GM20431 (cell line): ENCODE results near the gene BCL2L11.

Experiments used
- in situ Hi-C: fragments of 300-500 bp; cut with MseI, MboI; formaldehyde crosslinking; loops from one replicate; pipeline ENCODE4 v1.15.0; 2020; ENCODE audit warnings: low sequenced_read_pairs; ENCODE audit not compliant: unreplicated experiment

BCL2L11 gene

DNA sequence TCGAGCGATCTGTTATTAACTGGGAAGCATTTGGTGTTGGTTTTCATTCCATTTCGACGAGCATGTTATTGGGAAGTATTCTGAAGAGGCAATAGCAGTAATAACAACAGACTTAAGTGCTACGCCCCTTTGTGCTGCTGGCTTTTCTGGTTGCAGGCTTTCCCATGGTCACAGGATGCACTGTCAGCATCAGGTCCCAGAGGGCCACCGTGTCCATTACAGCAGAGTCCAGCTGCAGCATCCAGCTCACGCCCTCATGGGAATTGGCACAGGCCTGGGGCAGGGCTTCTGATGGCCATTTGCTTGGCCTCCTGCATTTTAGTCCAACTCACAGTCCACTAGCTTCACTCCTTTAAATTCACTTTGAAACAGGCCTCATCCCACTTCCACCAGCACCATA is 44.4 kb downstream of the BCL2L11 start:
- in situ Hi-C loops, result no loop called here

DNA sequence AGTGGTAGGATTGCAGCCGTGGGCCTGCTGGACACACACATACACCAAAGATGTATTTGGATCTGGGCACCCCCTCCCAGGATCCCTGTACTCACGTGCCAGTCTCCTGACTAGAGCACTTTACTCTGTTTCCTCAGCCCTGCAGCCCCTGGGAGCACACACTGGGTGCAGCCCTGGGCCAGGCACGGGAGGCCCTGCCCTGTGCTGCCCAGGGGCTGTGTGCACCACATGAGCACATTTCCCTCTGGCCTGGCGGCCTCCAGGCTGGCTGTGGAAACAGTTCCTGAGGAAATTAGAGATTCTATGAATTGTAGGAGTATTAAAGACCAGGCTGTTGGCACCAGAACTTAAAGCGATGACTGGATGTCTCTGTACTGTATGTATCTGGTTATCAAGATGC is 45.4 kb downstream of the BCL2L11 start:
- in situ Hi-C loops, result no loop called here

DNA sequence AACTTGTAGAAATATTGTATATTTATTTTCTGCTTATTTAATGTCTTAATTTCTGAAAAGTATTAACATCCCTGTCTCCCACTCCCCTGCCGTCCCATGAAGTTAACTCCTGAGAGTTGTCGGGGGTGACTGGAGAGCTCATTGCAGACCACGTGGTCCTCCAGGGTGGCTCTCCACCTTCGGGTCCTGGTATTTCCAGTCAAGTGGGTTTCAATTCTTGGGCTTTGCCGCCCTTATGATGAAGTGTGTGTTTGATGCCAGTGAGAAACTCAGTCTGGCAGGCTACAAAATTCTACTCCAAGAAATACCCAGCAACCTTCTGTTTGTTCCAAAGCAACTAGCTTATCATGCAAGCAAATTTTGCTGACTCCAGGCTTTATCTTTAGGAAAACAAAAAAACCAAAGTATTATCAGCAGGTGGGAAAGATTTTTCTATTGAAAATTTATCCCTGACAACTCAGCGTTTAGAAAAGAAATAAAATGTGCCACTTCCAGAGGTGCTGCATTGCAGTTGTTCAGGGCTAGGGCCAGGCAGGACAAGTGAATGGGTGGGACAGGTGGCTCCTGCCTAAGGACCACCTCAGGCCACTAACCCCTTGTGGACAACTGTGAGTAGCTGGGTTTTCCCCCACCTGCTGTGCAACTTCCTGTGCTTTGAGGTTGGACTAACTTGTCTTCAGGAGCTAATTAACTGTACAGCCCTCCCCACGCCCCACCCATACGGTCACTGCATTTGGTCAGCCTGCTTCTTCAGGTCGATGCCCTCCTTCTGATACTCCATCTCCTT is 46.6 kb downstream of the BCL2L11 start:
- in situ Hi-C loops, result no loop called here

DNA sequence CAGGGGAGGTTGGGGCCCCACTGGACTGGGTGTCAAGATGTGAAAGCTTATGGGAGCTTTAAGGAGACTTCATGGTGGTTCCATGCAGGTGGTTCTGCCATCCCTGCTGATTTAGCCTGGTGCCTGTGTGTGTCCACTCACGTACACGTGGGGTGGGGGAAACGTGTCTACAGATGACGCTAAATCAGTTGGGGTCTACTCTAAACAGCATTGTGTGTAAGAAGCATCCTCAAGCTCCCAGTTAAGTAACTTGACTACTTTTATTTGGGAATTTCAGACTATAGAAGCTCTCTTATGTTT is 47.1 kb downstream of the BCL2L11 start:
- in situ Hi-C loops, result no loop called here

DNA sequence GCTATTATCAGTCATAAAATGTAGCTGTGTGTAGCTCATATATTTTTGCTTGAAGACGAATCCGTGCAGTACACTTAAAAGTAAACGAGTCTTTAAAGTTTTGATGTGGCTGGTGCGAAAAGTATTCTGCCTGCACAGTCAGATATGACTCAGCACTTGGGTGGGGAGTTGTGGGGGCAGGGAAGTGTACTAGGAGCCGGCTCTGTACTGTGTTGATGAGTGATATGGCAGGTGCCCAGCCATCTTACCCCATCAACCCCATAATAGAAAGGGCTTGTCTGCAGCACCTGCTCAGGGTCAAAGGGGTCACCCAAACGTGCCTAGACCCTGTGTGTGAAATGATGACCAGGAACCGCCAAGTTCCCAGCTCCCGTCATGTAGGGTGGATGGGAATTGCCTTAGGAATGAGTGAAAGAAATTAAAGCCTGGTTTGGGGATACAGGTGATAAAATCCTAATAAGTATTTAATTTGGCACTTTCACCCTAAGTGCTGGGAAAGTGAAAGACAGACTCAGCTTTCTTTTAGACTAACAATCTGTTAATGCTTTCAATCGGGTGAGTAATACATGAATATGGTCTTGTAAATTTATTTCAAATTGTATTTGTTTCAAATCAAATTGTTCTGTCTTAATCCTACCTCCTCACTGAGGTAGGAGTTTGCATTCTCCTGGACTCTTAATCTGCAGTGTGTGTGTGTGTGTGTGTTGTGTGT is 48.0 kb downstream of the BCL2L11 start:
- in situ Hi-C loops, result no loop called here

DNA sequence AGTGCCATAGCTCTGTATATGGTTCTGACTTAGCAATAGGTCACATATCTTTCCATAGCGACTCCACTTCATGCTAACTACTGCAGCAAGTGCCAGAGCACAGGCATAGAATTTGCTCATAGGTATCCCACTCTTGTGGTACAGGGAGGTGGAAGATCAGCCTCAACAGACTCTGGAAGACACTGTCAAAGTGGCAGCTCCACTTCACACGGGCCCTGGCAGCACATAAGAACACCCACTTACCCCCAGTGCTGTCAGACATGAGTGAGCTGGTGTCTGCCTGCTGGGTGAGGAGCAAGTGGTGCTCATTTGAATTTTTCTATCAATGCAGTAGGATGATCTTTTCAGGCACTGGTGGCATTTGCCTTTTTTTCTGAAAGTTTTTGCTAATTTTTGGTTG is 48.6 kb downstream of the BCL2L11 start:
- in situ Hi-C loops, result no loop called here

DNA sequence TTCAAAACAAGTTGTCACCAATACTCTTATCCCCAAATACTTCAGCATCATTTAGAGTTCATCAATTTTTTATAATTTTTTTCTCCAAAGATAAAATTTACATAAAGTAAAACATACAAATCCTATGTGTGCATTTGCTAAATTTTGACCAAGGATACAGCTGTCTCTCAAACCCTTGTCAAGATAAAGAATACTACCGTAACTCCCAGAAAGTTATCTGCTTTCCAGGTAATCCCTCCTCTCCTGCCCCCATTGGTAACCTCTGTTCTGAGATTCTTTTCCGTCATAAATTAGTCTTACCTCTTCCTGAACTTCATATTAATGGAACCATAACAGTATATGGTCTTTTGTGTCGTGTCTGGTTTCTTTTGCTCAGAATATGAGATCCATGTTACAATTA is 49.2 kb downstream of the BCL2L11 start:
- in situ Hi-C loops, result no loop called here

DNA sequence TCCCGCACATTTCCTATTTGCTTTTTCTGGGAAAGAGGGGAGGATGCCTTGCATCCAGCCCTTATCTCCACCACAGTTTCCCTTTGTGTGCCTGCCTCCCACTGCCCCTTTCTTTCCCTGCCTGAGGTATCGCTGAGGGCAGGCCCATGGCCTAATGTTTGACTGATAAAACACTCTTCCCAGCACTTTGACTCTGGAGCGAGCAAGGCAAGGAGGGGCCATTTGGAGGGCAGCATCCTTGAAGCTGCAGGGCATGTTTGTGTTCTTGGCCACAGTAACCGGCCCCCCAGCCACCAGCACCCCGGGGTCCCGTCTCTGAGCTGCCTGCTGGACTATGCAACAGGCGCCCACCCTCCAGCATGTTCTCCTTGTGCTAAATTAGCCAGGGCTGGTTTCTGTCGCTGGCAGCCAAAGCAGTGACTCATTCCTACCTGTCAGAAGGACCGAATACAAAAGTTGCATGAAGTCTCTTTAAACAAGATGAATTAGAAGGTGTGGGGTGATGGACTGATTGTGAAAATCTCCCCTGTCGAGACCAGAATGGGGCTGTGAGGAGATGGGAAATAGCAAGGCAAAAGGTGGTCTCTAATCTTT is 50.7 kb downstream of the BCL2L11 start:
- in situ Hi-C loops, result no loop called here

DNA sequence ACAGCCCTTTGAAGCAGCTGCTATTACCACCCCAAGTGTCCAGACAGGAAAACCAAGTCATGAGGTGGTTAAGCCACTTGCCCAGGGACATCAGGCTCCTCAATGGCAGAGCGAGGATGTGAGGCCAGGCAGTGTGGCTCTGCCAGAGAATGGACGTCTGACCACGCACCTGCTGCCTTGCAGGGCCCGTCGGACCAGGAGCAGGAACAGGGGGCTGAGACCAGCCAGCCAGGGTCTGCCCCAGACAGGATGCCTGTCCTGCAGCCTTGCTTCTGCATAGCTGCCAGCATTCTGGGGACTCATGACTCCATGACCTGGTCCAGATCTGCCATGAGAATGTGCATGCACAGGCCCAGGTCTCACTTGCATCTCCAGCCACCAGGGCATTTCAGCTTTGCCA is 52.0 kb downstream of the BCL2L11 start:
- in situ Hi-C loops, result no loop called here

DNA sequence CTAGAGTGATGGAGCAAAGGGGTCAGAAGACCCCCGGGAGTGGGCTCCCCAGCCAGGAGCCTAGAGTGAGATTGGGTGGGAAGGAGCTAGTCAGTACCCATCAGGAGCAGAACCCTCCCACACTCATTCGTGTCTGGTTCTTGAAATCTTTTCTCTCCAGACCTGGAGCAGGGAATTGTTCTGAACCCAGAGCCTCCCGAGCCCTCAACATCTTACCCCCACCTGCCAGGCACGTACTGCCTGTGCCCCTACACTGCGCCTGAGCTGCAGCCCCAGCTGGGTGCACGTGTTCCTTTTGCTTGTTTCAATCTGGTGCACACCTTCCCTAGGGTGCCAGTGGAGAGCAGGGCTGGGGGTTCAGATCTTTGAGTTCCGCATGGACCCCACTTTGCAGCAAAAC is 52.6 kb downstream of the BCL2L11 start:
- in situ Hi-C loops, result no loop called here

DNA sequence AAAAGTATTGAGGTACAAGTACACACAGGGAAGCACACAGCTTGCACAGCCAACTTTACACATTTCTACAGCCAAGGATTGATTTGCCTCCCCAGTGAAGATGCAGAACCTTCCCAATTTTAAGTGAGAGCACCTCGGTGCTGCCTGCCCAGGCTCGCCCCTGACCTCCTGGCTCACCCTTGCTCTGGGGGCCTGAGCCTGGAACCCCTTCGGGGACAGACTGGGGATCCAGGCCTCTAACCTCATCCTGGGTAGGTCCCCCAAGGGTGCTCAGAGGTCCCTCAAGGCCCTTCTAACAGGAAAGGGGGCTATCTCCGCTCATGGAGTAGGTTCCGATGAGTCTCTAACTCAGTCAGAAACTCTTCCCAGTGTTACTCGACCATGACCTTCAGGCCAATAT is 53.1 kb downstream of the BCL2L11 start:
- in situ Hi-C loops, result no loop called here

DNA sequence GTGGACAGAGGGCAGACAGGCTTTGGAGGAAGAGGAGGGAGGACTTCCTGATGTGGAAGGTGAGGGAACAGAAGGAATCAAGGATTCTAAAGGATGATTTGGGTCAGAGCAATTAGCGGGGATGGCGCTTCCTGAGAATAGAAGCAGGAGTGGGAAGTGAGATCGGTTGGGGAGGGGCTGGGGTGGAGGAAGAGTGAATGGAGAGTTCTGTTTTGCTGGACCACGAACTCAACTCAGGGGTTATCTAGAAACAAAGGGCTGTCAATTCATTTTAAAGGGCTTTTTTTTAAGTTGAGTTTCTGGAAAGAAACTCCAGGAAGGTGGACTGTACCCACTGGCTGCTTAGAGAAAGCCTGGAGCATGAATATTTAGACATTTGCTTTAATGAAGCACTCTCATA is 54.9 kb downstream of the BCL2L11 start:
- in situ Hi-C loops, result no loop called here

DNA sequence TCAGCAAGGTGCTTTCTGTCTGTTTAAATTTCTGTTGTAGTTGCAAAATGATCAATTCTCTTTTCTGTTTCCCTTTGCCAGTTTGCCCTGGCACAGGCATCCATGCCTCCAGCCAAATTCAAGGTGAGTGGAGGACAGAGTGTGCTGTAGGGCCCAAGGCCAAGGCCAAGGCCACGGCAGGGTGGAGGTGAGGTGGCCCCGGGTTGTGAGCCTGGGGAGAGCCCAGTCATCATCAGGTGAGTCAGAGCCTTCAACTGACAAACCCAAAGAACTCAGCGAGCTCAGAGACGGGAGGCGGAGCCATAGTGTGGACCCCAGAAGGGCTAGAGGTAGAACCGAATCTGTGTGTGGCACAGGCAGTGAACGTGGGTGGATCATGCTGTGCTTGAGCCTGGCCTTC is 55.7 kb downstream of the BCL2L11 start:
- in situ Hi-C loops, result no loop called here

DNA sequence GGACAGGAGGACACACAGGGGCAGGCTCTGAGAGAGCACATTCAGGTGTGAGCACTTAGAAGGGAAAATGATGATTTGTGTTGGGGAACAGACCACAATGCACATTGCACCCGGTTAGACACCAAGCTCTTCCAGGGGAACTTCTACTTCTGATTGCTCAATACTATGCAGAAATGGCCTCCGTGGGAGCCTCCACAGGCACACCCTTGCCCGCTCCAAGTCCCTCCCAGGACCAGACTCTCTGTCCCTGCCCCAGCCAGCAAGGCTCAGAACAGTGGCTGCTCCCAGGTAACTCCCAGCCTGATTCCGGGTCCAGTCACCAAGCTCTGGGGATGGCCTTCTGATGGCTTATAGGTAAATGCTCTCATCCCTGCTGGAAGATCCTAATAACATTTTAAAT is 56.2 kb downstream of the BCL2L11 start:
- in situ Hi-C loops, result no loop called here

DNA sequence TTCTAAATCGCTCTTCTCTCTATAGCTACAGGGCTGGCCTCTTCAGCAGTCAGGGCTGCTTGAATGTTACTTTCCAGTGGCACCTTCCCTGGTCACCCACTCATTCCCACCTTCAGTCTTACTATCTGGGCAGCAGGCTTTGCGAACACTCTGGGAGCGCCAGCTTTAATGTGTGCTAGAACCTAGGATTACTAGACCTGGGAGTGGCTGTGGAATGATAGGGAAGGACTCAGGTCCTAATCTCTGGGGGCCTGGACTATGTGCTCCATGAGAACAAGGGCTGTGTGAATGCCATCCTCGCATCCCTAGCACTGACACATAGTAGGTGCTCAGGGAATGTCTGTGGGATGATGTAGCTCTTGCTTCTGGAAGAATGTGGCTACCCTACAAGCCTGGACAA is 57.6 kb downstream of the BCL2L11 start:
- in situ Hi-C loops, result no loop called here

DNA sequence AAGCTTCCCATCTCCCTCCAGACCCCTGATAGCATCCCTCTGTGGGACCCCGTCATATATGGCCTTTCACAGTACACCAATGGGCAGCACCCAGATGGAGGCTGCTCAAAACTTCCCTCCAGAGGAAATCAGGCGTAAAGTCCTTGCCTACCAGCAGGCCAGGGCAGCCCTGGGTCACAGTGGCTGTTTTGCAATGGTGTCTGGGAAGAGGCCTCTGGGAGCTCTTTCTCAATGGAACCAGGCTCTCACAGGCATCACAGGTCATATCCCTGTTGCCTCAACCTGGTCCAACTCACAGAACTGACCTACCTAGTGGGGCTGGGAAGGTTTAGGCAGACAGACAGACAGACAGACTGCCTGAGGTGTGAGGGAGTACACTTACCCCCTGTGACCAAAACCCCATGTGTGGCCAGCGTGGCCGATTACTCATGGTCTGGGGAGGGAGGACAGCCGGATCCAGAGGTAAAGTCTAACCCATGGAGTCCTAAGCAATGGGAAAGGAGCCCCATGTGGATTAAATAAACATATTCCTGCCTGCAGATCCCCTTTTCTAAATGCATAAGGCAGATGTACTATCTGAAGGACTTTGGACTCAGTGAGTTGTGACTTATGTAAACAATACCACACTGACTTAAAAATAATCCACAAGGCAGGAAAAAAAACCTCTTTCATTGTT is 58.2 kb downstream of the BCL2L11 start:
- in situ Hi-C loops, result no loop called here

DNA sequence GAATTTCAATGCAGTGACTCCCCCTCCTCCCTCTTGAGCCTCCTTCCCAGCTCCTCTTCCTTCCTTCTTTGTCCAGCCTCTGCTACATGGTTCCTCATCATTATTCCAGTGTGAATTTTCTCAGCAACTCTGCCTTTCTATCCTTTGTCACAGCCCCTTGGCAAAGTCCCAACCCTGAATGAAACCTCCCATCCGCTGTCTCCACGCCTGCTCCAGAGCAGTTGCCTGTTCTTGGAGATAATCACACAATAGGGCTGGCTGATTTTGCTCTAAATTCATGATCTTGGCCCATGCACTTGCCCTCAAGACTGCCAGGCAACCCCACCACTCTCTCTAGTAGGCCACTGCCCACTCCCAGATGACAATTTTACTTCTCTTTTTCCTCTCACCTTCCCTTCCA is 61.4 kb downstream of the BCL2L11 start:
- in situ Hi-C loops, result no loop called here

DNA sequence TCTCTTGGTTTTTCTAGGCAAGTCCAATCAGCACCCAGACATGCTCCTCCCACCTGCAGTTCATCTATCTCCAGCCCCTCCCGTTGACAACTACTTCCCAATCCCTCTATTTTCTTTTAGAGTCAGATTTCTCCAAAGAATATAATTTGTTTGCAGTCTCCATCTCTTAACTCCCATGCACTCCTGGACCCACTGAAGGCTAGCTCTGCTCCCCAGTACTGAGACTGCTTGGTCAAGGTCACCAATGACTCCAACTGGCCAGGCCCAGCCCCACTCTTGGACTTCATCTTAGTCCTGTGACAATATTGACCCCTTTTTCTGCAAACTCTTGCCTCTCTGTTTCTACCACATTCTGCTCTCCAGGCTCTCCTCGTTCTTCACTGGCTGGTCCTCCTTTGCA is 62.0 kb downstream of the BCL2L11 start:
- in situ Hi-C loops, result no loop called here

DNA sequence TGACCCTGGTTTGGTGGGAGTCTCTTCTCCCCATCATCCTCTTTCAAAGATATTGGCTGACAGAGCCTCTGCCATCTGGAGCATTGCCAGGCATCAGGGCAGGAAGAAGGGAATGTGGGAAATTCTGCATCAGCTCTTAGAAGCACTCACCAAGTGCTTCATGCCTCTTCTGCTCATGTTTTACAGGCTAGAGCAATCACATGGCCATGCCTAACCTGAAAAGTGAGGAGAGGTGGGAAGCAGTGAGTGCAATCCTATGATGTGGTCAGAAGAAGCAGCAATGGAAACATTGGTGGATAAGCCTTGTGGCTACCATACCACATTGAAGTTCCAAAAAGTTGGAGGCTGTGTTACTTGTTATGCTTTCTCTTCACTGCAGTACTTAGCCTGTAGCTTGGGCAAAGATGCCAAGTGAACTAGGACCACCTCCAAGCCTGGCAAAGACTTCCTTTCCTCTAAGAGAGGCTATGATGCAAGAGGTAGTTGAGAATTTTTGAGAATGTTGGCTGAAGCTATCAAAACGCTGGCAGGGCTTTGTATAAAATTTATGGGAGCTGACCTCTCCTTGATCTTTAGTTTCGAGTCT is 64.1 kb downstream of the BCL2L11 start:
- in situ Hi-C loops, result no loop called here

DNA sequence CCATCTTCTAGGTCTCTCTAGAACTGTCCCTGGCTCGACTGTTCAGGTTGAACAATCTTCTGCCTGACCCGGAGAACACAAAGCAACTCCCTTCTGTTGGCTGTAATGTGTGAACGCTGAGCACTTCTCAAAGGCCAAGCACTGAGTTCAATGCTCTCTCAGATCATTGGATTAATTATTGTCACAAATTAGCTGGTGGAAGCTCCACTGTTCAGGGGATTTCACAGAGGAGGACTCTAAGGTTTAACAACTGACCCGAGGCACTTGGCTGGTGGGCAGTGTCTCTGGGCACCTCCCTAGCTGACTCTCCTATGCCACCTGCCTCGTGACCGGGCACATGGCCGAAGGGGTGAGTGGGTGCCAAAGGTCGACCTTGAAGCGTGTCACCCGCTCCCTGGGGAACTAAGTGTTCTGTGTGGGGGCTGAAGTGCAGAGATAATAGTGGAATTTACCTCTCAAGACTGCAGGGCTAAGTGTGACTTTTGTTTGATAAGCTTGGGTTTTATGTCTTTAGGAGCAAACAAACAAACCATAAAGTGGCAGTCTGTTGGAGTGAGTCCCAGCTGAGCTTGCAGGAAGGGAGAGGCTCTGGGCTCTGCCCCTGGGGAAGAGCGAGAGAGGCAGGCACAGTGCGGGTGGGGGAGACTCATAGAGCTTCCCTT is 64.8 kb downstream of the BCL2L11 start:
- in situ Hi-C loops, result no loop called here
